Inflammatory macrophage (primary cell): ENCODE results near the gene LRRC26.

ENCODE experiments used
- DNase-seq, 2 donors: peaks; one replicate each; pipeline ENCODE4 v3.0.0-alpha.2; 2020 to 2022
- total RNA-seq, 18 experiments: gene quantifications; one replicate each; lab custom pipeline; 2026; ENCODE audit warnings: mixed read lengths in 6 of 18, inconsistent platforms in 2 of 18; lab: John Stamatoyannopoulos, UW

Gene LRRC26, protein sequence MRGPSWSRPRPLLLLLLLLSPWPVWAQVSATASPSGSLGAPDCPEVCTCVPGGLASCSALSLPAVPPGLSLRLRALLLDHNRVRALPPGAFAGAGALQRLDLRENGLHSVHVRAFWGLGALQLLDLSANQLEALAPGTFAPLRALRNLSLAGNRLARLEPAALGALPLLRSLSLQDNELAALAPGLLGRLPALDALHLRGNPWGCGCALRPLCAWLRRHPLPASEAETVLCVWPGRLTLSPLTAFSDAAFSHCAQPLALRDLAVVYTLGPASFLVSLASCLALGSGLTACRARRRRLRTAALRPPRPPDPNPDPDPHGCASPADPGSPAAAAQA
- 0 to 0.08 (median 0) reads per million in 18 experiments for total RNA-seq

GRCh38 chr9:137169896-137170358 lies at the start of gene LRRC26:
LRRC26 (minus strand) TSS chr9:137170051; CDS start chr9:137169943, 108 bp downstream.
- DNase-seq = no peak

- peak in 1 of 2 donors; percentile 33 for DNase-seq
These were observed 49.0 kb upstream of the LRRC26 start for GRCh38 chr9:137218754-137219271.

- DNase-seq = no peak
These were observed 48.4 kb upstream of the LRRC26 start for GRCh38 chr9:137218212-137218753.

DNA sequence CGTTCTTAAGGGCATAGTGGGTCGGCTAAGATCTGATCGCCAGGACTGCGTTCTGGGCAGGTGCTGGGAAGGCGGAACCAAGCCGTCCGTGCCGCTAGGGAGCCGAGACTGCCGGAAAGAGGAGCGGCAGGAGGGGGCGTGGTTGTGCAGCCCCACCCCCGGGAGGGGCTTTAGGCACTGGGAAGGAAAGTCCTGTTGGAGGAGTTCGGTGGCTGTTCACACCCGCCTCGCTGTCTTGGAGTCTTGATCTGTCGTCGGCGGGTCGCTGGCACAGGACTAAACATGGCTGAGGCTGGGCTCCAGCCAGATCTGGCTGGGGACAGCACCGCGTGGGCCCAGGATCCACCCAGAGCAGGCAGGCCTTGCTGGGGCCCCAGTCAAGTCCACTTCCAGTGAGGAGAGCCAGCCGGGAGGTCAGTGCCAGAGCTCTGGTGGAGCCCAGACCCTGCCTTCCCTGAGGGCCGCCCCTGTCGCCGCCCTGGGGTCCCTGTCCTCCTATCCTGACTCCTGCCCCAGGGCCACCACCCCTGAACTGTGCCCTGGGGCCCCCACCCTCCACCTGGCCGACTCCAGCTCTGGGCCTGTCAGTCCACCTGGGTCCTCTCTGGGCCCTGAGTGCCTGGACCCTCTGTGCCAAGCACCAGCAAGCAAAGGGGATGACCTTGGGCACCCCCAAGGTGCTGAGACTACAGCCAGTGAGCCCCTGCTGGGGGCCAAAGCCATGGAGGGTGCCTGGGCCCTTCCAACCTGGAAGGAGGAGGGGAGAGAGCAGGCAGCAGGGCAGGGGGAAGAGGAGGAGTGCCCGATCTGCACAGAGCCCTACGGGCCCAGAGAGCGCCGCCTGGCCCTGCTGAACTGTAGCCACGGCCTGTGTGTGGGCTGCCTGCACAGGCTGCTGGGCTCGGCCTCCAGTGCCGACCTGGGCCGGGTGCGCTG lies 47.7 kb upstream of the LRRC26 start:
- DNase-seq = no peak

DNA sequence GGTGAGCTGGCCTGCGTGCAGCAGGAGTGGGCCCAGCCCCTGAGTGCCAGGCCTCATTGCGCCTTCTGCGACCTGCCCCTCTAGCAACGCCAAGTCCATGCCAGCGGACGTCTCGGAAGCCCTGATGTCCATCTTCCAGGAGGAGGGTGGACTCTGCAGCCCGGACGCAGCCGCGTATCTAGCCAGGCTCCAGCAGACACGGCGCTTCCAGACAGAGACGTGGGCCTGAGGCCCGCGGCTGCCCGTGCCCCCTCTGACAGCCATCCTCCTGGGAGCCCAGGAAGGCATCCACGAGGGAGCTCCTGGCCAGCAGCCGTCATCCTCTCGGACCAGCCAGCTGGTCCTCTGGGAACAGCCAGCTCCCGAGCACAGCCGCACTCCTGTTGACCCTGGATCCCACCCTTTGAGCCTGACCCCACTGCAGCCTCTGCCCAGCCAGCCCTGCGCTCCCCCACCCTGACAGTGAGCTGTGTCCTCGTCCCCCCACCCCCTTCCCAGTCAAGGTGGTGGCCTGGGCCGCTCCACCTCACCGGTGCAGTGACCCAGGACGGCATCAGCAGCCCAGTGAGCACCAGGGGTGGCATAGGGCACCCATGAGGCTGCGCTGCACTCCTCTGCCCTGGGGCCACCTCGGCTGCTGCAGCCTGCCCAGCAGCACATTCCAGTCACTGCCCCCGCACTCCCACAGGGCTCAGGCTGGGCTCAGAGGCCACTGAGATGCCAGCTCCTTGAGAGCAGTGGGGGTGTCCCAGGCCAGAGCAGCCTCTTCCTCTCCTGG lies 46.5 kb upstream of the LRRC26 start:
- no peak for DNase-seq

DNA sequence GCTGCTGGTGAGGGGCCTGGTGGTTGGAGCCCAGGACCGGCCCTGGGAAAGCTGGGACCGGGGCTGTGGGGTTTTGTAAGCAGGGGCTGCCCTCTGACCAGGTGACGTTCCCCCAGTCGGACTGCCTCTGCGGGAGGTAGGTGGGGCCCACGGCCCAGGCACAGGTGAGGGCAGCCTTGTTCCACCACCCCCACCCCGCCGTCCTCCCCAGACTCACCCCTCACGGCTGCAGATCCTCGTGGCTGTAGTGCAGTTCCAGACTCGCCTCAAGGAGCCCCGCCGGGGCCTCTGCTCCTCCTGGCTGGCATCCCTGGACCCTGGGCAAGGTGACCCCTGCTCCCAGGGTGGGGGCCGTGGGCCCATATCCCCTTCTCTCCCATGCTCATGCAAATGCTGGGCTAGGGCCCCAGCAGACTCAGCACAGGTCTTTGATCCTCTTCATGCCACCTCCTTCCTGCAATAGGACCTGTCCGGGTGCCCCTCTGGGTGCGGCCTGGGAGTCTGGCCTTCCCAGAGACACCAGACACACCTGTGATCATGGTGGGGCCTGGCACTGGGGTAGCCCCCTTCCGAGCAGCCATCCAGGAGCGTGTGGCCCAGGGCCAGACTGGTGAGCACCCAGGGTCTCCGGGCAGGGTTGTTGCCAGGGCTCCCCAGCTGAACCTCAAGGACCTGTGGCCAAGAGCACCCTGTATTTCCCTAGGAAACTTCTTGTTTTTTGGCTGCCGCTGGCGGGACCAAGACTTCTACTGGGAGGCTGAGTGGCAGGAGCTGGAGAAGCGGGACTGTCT lies 45.5 kb upstream of the LRRC26 start:
- DNase-seq = no peak

GRCh38 chr9:137214620-137215019 lies 44.8 kb upstream of the LRRC26 start:
- DNase-seq = no peak

DNA sequence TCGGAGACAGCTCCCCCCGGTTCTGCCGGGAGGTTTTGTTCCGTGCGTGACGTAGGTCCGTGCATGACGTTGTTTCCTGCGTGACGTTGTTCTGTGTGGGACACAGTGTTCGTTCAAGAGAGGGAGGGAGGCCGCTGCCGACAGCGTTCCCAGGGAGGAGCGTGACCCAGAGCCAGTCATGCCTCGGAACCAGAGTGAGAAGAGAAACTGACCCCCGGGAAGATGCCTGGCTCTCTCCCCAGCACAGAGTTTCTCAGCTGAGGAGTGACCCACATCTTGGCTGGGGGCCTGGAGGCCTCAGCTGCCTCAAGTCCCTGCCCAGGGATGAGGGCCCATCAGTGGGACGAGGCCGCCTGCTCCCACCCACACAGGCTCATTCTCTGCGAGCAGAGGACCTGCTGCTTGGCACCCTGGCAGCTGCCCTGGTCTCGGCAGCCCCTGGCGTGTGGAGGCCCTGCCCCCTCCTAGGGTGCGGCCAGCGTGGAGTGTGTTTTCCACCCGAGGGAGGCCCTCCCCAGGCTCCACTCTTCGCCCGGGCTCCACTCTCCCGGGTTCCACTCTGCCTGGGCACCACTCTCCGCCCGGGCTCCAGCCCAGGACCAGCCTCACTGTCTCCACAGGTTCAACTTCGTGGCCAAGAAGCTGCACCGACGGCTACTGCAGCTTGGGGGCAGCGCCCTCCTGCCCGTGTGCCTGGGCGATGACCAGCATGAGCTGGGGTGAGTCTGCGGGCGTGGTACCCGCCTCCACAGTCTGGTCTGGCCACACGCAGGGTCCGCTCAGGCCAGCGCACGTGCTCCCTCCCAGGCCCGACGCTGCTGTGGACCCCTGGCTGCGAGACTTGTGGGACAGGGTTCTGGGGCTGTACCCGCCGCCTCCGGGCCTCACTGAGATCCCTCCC lies 43.6 kb upstream of the LRRC26 start:
- DNase-seq = no peak

DNA sequence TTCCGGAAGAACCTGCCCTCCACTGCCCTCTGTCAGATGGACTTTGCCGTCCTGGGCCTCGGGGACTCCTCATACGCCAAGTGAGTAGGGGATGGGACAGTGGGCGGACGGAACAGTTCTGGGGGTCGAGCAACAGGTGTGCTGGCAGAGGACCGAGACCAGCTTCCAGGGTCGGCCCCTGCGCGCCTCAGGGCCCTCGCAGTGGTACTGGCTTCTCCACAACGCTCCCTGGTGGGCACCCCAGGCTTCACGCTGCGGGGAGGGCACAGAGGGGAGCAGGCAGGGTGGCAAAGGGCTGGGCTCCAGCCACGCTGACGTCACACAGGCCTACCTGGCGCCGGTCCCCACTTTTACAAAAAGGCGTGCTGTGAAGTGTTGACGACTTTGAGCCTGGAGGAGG lies 42.7 kb upstream of the LRRC26 start:
- no peak for DNase-seq

DNA sequence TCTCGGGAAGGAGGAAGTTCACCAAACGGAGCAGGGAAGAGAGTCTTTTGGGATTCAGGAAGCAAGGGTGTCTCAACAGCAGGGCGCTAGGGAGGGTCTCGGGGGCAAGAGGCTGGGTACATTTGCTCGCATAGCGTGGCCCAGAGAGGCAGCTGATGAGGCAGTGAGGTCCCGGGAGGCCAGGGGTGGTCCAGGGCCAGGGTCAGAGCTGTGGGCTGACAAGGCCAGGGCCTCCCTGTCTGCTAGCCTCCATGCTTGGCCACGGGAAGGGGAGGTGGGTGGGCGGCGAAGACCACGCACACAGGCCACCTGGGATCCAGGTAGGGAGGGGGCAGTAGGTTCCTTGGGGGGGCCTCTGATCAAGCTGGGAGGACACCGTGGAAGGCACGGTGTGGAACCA lies 41.7 kb upstream of the LRRC26 start:
- no peak for DNase-seq

DNA sequence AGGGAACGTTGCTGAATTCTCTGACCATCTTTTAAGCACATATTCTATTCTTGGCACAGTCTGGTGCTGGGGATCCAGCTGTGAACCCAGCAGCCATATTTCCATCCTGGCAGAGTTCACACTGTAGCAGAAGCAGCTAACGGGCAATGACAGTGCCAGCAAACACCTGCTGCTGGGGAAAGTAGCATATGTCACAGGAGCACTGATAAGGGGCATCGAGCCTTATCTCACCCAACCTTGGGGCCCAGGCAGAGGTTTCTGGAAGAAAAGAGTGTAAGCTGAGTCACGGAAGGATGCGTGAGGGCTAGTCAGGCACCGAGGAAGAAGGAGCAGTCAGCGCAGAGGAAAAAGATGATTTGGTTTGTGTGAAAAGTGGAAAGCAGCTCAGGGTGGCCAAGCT lies 36.8 kb upstream of the LRRC26 start:
- no peak for DNase-seq

- peak; percentile 84 to 91 for DNase-seq
These were observed 35.5 kb upstream of the LRRC26 start, which contains the start of the genes NDOR1 and TMEM203 for GRCh38 chr9:137205126-137206069. NDOR1 (plus strand) TSS chr9:137205700; CDS start chr9:137205778, 78 bp downstream. TMEM203 (minus strand) TSS chr9:137205648; CDS start chr9:137205414, 234 bp downstream.

- DNase-seq = no peak
These were observed 34.9 kb upstream of the LRRC26 start for GRCh38 chr9:137204731-137205125.

DNA sequence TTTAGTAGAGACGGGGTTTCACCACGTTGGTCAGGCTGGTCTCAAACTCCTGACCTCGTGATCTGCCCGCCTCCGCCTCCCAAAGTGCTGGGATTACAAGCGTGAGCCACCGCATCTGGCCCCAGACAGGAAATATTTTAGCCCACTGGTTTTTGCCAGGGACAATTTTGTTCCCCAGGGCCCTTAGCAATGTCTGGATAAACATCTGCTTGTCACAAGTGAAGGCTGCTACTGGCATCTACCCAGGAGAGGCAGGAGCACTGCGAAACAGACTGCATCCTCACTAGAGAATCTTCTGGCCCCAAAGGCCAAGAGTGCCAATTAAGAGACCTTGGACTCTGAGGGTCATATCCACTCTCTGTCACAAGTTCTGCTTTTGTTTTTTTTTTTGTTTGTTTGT lies 33.1 kb upstream of the LRRC26 start:
- DNase-seq = no peak

DNA sequence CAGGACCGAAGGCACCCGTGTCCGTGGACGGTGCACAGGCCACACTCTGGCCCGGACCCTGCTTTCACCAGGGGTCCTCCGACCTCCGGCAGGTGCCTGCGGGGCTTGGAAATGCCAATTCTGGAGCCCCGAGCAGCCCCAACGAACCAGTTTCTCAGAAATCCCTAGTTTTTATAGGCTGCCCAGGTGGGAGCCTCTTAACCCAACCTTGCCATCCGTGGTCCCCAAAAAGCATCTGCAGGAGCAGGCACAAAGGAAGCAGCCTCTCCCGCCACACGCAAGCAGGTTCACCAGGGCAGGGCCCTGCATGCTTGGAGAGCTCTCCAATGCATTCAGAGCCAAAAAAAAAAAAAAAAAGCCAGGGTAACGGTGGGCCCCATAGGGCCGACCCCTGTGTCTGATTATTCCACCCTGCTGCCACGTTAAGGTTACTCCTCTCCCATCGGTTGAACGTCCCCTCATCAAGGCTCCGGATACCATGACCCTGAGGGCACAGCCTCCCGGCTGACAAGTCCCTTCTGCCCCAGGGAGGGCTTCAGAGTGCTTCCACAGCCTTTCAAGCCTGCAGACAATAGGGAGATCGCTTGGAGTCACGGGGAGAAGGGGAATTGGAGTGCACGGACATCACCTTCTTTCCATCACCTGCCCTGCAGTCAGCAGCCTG lies 31.5 kb upstream of the LRRC26 start:
- DNase-seq = no peak

DNA sequence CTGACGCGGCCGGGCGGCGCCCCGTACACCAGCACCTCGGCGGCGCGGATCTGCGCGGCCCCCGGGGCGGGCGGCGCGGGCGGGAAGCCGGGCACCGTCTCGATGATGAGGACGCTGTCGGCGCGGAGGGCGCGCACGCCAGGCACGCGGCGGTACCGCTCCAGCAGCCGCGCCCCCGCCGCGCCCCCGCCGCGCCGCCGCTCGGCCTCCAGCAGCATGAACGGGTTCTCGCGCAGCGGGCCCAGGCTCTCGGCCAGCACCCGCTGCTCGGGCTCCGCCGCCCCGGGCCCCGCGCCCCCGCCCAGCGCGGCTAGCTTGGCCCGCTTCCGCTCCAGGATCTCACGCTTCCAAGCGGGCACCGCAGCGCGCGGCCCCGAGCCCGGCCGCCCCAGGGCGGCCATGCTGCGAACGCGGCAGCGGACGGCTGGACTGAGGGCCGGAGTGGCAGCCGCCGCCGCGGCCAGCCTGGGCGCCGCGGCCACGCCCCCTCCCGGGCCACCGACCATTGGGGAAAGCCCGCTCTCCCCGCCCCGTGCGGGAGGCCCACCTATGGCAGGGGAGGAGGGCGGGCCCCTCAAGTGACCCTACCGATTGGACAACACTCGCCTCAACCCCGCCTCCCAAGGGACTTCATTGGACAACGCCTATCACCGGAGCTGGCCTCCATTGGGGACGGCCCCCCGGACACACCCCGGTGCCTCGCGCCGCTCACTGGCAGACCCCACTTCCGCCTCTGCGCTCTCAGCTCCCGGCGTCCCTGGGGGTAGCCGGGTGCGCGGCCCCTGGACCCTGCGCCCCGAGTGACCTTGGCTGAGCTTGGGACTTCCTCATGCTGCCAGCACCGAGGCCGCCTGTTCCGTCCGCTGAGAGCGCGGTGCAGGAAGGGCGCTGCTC lies 30.7 kb upstream of the LRRC26 start, which contains the start of gene TPRN:
Gene TPRN (minus strand): TSS at position 431 of the 894 bp plus-strand sequence. CDS start 30 bp downstream, at position 401.
- peak; percentile 99 to 100 for DNase-seq
